ENCODE data around the gene PCDHB8.

DNA sequence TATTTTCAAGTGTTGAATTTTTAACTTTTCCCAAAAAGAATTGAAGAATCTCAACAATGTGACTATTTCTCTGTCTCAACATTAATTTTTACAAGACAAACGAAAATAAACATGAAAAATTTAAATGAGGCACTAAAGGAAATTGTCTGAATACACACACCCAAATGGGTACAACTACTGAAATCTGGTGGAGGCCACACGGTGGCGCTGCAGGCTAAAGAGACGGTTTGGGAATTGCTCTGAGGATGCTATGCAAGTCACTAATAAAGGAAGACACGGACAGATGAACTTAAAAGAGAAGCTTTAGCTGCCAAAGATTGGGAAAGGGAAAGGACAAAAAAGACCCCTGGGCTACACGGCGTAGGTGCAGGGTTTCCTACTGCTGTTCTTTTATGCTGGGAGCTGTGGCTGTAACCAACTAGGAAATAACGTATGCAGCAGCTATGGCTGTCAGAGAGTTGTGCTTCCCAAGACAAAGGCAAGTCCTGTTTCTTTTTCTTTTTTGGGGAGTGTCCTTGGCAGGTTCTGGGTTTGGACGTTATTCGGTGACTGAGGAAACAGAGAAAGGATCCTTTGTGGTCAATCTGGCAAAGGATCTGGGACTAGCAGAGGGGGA lies 14.6 kb downstream of the PCDHB8 start, which contains the start of gene PCDHB10:
- TF ChIP-seq, protein P1, sequence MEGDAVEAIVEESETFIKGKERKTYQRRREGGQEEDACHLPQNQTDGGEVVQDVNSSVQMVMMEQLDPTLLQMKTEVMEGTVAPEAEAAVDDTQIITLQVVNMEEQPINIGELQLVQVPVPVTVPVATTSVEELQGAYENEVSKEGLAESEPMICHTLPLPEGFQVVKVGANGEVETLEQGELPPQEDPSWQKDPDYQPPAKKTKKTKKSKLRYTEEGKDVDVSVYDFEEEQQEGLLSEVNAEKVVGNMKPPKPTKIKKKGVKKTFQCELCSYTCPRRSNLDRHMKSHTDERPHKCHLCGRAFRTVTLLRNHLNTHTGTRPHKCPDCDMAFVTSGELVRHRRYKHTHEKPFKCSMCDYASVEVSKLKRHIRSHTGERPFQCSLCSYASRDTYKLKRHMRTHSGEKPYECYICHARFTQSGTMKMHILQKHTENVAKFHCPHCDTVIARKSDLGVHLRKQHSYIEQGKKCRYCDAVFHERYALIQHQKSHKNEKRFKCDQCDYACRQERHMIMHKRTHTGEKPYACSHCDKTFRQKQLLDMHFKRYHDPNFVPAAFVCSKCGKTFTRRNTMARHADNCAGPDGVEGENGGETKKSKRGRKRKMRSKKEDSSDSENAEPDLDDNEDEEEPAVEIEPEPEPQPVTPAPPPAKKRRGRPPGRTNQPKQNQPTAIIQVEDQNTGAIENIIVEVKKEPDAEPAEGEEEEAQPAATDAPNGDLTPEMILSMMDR (IDR thresholded peaks at IDR 0.05), result peak in 2 of 6 experiments; percentile 8 to 20
- TF ChIP-seq POLR2A (IDR thresholded peaks at IDR 0.05), result no peak
- TF ChIP-seq POLR2AphosphoS5 (IDR thresholded peaks at IDR 0.05), result no peak

Data from upper lobe of left lung (tissue), 4 donors.